Sciatic nerve (tissue), 2 donors: ENCODE results near the gene FAM204A. TPM values are rescaled to one million over a fixed set of nuclear protein-coding genes. Genes with fewer than 3 reads are reported as not detected.

ENCODE experiments used
- ATAC-seq: fragments of 200-7000 bp; cut with Tn5 transposase; one replicate; pipeline ENCODE4 v1.9.1; 2020; ENCODE audit warnings: mild to moderate bottlenecking, moderate library complexity
- DNase-seq: peaks from one replicate; pipeline ENCODE4 v3.0.0-alpha.2; 2020; ENCODE audit warnings: low spot score
- intact Hi-C: fragments of 100-400 bp; cut with DNase I; formaldehyde crosslinking; loops from one replicate; pipeline ENCODE4 v1.14.2; 2022
- total RNA-seq: library from RNA; stranded (reverse); fragmentation: NEBNext Ultra II Directional; extraction: Animal tissue kit (Norgen Biotek cat#: 25700); gene quantifications from one replicate; pipeline ENCODE4 v1.2.1, GENCODE V29; 2021
- donor health status: DM: no; HTN: no; CAD: no.
- donor health status: DM: no; HTN: no; CAD: no.

The FAM204A gene
- total RNA-seq, 1 donor from 2014 or later = 79.3 TPM

DNA sequence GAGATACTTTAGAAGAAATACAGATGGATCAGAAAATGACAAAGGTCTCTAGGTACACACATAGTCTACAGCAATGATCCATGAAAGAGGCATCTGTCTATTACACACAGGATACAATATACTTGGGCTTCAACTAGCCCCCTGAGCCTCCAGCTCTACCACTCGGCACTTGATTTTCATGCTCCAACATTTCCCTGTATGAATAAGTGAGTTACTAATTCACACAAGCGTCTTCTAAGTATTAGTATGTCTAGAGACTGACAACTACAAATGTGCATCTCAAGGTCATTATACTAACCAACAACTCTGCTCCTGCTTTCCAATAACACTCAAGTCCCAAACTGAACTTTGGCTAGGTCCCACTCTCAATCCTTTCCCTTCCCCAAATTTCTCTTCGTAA, 8.3 kb downstream of the FAM204A start:
- intact Hi-C loops = loop anchor here (2.0 kb wide), 1 partner anchor 61 kb away; no protein-coding TSS in a partner anchor
- DNase-seq (no peak), ATAC-seq (no peak)

DNA sequence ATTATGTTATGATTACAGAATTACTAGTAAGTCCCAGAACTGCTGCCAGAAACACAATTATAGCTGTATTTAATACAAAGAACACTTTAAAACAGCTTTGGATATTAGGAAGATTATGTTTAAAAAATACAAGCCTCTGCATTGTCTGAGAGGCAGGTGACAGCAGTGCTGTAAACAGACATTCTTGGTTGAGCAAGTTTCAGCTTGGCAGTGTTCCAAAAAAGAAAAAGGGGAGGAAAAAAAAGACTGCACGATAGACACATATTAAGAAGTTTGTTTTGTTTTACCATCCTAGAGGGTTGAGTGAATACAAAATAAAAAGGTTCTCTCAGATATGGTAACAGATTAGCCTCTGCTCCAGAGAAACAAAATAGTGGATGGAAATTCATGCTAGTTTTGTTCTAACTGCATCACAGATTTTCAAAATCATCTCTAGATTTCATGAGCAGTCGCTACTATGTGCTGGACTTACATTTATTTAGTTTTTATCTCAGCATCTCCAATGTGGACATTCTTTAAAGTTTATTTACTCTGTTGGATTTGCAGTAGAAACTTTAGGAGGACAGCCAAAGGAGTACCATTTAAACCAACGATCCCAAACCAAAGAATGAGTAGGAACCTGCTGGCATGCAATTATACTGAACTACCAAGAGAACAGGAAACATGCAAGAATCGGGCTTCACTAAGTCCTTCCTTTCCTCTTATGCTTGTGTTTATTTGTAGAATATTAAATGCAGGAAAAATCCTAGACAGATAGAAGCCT, 9.0 kb downstream of the FAM204A start:
- no peak for DNase-seq
- ATAC-seq = no peak
- intact Hi-C loops = no loop called here

DNA sequence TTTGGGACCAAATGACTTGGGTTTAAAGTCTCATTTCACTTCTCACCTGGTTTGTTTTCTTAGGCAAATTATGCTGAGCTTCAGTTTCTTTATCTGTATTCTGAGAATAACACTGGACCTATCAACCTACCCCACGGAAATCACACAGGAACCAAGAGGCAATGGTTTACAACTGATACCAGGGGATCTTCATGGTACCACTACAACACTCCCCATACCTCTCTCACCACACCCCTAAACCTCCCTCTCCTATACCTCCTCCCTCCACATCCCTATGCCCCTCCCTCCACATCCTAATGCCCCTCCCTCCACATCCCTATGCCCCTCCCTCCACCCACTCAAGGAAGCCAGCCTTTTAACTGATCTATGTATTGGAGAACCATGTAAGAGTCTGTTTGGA, 9.9 kb downstream of the FAM204A start:
- no peak for DNase-seq
- ATAC-seq = no peak
- intact Hi-C loops = no loop called here

DNA sequence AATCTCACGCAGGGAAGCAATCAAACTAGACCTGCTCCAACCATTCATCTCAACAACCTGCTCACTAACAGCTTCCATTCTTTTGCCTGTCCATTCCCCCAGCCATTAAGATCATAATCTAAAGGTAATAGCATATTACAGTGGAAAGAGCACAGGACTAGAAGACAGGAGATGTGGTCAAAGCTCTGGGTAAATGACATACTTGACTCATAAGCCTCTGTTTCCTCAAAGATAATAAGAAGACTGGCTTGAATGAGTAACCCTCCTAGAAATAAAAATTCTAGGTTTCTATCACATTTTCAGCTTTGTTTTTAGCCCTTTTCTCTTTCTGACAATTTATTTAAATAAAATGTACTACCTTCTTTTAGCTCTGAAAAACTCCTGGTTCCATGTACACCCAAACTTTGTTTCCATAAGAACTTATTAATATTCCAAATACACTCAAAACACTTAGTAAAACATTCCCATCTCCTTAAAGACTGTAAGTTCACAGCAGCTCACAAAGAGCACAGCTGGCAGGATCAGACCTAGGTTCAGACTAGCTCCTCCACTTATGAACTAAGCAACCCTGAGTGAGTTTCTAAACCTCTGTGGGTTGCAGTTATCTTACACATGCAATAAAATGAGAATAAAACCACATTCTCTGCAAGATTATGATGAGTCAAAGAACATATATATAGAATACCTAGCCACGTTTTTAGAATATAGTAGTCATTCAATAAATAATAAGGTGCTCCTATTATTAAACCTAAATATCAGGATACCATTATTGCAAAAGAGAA, 11.6 kb downstream of the FAM204A start:
- no peak for ATAC-seq
- intact Hi-C loops = no loop called here
- DNase-seq = no peak

DNA sequence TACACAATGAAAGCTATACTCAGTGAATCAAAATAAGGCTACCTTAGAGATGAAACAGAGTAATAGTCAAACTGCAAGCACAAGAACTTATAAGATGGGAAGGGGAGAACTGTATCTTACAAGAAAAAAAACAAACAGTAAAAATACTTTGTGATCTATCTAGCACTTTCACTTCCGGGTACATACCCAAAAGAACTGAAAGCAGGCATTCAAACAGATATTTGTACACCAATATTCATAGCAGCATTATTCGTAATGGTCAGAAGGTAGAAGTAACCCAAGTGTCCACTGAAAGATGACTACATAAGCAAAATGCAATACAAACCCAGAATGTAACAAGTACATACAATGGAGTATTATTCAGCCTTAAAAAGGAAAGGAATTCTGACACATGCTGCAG, 18.0 kb downstream of the FAM204A start:
- ATAC-seq (no peak), DNase-seq (no peak)
- intact Hi-C loops = no loop called here

DNA sequence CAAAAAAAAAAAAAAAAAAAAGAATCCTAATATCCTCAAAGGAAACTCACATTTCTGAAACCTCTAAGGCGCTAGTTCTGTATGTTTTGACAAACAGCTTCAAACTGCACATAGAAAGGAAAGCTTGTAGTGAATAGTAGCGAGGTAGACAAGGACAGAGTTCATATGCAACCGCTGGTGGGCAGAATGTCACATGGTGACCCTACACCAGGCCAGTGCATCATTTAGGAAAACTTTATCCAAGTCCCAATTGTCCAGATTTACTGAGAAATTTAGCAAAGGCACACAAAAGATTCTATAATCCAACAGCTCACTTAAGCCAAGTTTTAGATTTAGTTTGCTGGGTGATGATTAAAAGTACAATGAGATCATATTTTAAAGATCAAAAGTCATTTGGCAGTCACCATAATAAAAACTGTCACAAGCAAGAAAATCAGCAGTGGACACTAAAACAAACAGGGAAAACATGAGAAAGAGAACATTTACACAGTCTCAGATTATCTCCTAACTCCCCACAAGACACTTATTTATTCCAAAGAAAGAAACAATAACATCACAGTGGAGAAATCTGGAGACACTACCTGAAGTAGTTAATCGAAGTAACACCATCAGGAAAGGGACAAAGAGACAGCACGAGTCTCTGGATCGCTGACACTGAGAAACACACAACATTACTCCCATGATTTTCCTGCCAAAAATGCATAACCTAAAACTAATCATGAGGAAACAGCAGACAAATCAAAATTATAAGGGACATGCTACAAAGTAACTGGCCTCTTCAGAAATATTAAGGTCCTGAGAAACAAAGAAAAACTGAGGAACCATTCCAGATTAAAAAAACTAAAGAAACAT, 20.2 kb downstream of the FAM204A start:
- DNase-seq (no peak), ATAC-seq (no peak)
- intact Hi-C loops = no loop called here

DNA sequence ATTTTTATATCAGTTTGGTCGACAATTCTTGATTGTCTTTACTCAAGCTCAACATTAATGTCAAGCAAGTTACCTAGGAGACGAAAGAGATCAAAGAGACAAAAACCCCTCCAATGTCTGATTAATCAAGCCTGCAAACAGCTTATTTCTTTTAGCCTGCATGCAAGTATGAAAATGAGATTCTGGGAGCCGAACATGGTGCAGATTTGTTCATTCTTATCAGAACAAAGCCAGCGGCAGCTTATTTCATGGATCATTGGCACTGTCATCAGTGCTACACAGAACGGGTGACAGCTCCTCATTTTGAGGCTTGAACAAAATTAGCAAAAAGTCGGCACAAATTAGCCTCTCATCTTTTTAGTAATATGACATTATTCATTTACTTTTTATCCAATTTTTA, 26.5 kb downstream of the FAM204A start:
- ATAC-seq = no peak
- no peak for DNase-seq
- intact Hi-C loops = no loop called here

DNA sequence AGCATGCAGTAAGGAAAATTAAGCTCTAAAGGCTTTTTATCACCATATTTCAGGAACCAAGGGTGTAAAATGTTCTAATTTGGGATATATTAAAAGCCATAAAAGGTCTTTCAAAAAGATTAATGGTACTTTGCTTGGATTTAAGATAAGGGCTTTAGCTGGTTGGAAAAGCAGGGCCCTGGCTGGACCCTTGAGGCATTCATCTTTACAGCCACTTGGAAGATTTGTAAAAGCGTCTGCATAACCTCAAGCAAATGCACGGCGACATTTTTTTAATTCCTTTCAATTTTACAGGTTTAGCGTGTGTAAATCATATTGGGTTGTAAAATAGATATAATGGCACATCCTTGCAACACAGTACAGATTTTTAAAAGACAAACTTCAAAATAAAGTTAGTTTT, 27.2 kb downstream of the FAM204A start:
- DNase-seq = no peak
- intact Hi-C loops = no loop called here
- ATAC-seq = no peak

DNA sequence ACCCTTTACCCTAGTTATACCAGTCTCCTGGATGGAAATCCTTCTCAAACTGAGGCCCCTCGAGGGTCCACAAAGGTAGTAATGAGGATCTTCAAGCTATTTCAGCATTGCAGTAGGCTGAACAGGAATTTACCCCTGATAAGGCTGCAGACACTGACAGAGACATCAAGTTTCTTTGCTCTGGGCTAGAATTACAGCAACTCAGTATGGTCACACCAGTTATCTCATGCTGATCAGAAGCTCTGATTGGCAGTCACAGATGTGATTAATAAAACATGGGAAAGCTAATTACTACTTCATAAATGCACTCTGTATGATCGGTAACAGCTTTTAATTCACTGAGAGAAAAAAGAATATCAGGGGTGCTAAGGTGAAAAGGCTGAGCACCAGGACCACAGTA, 30.6 kb downstream of the FAM204A start:
- no peak for DNase-seq
- ATAC-seq = no peak
- intact Hi-C loops = no loop called here

DNA sequence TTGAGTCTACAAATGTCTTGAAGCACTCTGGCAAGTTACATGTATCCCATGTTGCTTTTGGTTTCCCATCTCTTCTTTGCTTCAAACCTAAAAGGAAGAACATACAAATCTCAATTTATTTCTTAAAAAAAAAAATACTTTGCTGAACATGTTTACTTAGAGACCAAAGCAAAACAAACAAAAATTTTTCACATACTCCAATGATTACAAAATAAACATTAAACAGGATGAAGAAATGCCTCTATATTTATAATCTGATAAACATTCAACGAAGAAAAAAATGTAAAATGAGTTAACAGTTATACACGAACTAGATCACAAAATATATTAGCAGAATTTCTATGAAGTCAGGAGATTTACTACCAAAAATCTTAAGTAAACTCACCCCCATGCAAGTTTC, 31.3 kb downstream of the FAM204A start:
- DNase-seq (no peak), ATAC-seq (no peak)
- intact Hi-C loops = no loop called here

DNA sequence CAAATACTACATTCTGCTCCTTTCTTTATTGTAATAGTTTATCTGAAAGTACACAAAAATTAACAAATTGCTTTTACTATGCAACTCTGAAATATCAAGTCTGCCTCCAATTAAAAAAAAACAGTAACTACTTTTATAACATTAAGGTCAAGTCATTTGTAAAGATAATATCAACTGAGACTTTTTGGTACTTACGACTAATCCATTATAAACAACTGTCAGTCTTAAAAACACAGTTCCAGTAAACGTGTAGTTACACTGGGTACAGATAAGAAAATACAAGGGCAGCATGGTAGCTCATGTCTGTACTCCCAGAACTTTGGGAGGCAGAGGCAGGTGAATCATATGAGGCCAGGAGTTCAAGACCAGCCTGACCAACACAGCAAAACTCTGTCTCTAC, 32.2 kb downstream of the FAM204A start:
- DNase-seq (no peak), ATAC-seq (no peak)
- intact Hi-C loops = no loop called here

DNA sequence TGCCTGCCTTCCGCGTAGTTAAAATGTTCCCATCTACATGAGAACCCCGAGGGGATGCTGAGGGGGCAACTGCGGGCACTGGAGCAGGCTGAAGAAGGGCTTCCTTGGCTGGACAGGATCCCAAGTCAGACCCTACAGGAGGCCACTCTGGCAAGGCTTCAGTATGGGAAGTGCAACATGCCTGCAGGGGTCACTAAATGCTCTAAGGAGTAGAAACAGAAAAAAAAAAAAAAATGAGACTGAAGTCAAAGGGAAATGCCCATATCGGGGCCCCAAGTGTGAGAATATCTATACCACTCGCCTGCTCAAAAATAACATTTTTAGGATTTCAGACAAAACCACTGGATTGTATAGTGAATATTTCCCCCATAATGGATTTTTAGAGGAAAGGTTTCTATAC, 33.5 kb downstream of the FAM204A start:
- ATAC-seq = no peak
- no peak for DNase-seq
- intact Hi-C loops = no loop called here

DNA sequence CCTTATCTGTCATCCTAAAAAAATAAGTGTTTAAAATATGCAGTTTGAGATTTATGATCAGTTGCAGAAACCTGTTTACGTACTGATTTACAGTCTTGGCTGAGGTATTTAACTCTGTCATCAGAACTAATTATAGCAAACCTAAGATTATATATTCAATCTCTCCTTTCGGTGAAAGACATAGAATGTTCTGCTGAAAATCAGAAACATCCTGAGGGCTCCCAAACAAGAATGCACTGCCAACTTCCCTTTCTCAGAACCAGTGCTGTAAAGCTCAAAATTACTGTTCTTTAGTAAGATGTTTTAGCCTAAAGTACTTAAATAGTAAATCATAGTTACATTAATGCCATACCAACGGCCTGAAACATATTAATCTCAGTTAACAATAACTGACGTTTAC, 34.3 kb downstream of the FAM204A start:
- intact Hi-C loops = no loop called here
- ATAC-seq (no peak), DNase-seq (no peak)

DNA sequence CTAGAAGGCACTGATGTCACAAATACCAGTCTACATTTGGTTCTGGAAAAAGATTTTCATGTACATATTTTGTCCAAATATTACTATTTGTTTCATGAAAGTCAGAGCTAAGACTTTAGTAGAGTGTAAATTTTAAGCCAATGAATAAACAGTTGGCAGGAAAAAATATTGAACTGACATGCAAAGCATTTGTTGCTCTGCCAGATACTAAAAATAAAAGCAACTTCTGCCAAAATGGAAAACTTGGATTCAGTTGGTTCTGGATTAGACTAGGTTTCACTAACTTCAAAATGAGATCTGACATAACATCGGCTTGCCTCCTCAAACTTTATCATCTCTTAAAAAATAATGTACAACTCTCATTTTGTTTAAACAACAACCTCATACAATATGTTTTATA, 34.9 kb downstream of the FAM204A start:
- ATAC-seq (no peak), DNase-seq (no peak)
- intact Hi-C loops = no loop called here

DNA sequence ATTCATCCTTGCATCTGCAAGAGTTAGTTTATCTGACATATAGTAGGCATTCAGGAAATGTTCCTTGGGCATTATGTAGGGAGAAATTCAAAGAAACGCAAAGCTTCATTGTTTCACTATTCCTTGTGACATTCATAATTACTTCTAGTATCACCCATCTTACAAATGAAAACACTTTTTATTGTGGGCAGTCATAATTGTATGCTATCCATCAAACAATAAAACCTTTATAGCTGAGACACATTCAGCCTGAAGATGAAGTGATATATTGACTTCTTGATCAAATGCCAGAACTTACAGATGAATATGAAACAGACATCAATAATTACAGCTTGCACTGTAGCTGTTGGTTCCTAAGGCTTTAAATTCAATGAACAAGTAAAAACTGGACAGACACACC, 36.4 kb downstream of the FAM204A start:
- no peak for DNase-seq
- intact Hi-C loops = no loop called here
- no peak for ATAC-seq

DNA sequence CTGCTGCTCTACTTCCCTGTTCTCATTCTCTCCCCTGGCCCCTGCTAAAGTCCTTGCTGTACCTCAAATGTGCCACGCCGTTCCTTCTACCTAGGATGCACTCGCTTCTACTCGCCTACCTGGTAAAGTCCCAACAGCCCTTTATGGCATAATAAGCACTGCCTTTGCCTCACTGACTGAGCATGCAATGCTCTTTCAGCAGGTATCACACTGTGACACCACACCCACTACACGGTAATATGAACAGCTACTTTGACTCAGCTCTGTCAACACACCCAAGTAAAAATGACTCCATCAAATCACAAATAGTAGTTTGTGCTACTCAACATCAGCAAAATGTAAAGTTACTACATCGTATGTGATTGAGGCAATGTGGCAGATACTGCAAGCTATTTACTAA, 37.6 kb downstream of the FAM204A start:
- ATAC-seq (no peak), DNase-seq (no peak)
- intact Hi-C loops = no loop called here

DNA sequence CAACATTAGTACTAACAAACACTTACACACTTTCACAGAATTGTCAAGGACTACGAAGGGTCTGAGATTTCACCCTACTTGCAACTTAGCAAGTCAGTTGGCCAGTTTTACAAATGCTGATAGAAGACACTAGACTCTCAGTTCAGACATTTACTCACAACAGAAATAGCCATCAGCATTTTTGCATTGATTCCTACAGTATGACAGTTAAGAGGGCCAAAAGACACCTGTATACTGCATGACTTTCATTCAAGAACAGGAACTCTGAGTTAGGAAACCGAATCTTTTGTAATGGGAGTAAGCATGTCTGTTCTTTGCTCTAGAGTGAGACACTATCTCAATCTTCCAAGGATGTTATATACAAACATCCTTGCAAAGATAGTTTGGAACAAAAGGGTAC, 40.9 kb downstream of the FAM204A start:
- ATAC-seq = no peak
- intact Hi-C loops = no loop called here
- no peak for DNase-seq

DNA sequence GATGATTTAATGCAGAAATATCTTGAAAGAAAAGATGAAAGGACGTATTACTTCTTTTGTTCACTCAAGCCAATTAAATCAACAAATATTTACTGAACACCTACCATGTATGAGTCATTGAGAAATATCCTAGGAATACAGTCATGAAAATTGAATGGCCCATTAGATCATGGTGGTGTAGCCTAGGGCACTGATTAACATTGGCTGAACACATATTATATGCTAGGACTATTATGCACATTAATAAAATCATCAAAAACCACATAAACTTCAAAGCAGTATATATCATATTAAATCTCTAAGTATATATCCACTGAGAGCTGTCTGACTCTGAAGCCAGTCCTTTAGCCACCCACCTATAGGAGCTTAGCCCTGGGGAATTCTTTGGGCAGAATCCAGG, 41.8 kb downstream of the FAM204A start:
- DNase-seq = no peak
- intact Hi-C loops = no loop called here
- no peak for ATAC-seq

DNA sequence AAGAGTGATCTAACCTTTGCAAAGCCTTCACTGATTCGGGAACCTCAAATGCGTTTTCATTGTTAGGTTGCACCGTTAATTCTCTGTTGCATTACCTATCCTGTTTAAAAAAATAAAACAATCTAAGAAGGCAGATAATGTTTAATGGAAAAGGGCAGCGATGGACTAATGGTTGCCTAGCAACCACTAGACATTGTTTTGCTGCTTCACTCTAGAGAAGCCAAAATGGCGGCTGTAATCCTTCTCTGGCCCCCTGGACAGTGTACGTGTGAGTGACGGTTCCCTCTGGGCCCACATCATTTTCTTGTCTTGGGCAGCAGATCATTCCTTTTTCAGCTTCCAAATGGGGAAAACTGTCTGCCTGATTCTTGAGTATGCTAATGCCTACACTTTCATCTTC, 43.3 kb downstream of the FAM204A start:
- intact Hi-C loops = no loop called here
- ATAC-seq (no peak), DNase-seq (no peak)

DNA sequence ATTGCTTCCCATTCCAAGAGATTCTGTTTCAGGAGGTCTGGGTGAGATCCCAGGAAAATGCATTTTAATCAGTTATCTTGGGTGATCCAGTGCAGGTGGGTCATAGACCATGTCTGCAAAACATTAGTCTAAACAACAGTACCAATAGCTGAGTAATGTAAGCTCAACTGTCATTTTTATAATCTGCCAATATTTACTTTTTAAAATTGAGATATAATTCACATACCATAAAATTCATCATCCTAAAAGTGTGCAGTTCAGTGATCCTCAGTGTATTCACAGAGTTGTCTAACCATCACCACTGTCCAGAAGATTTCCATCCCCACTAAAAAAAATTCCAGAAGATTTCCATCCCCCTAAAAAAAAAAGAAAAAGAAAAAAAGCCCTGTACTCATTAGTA, 51.0 kb downstream of the FAM204A start:
- intact Hi-C loops = no loop called here
- no peak for DNase-seq
- no peak for ATAC-seq
